Brain microvascular endothelial cell (primary cell): ENCODE data around the gene LGR4.

Source experiments
- DNase-seq: peaks from one replicate; pipeline ENCODE4 v3.0.0-alpha.2; 2020
- H3K27ac ChIP-seq: fragments of 250-450 bp; sonication (Bioruptor Pico); 2 replicates; pipeline ENCODE4 v1.5.1; 2020; ENCODE audit warnings: mild to moderate bottlenecking, moderate library complexity
- H3K27me3 ChIP-seq: fragments of 250-450 bp; sonication (Bioruptor Pico); replicated peaks from 2 replicates; pipeline ENCODE4 v1.5.1; 2020; ENCODE audit warnings: mild to moderate bottlenecking
- H3K36me3 ChIP-seq: fragments of 250-450 bp; sonication (Bioruptor Pico); replicated peaks from 2 replicates; pipeline ENCODE4 v1.5.1; 2020; ENCODE audit warnings: mild to moderate bottlenecking
- H3K4me3 ChIP-seq: 2 replicates; pipeline ENCODE4 v1.5.1; 2011; ENCODE audit warnings: low read depth, mild to moderate bottlenecking, control low read depth, low read length, moderate library complexity
- in situ Hi-C: cut with HindIII; loops from 2 replicates; pipeline ENCODE4 v1.10.0; 2017; ENCODE audit warnings: low sequenced_read_pairs, low pct_ligation_motif_present
- TF ChIP-seq, protein P1 (sequence below): IDR thresholded peaks from 2 replicates; pipeline ENCODE4 v1.5.1; 2011; ENCODE audit warnings: low read depth, mild to moderate bottlenecking, moderate library complexity, low read length, control low read depth, inconsistent platforms; ENCODE audit errors: missing control alignments

LGR4 gene

DNA sequence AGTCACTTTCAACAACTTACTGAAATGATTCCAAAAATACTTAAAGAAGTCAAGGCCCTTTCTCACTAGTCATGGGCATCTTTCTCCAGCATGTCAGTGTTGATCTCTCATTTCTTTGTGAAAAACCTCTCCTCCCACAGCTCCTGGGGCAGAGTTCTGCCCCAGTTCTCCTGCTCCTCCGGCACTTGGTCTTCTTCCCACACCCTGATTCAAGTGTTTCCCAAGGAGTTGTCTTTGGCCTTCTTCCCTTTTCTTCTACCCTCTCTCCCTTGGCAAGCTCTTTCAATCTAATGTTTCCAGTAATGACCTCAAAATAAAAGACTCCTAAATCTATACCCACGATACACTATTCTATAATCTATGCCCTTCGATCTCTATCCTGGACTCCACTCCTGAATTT is 67.5 kb downstream of the LGR4 start:
- no peak overlapping the region for H3K27ac ChIP-seq
- no peak overlapping the region for H3K4me3 ChIP-seq
- DNase-seq, result no peak
- no peaks in the 10 kb centered on the region for H3K27me3 ChIP-seq
- in situ Hi-C loops, result no loop called here
- H3K36me3 ChIP-seq, result no peaks in the 10 kb centered on the region
- TF ChIP-seq, protein P1, sequence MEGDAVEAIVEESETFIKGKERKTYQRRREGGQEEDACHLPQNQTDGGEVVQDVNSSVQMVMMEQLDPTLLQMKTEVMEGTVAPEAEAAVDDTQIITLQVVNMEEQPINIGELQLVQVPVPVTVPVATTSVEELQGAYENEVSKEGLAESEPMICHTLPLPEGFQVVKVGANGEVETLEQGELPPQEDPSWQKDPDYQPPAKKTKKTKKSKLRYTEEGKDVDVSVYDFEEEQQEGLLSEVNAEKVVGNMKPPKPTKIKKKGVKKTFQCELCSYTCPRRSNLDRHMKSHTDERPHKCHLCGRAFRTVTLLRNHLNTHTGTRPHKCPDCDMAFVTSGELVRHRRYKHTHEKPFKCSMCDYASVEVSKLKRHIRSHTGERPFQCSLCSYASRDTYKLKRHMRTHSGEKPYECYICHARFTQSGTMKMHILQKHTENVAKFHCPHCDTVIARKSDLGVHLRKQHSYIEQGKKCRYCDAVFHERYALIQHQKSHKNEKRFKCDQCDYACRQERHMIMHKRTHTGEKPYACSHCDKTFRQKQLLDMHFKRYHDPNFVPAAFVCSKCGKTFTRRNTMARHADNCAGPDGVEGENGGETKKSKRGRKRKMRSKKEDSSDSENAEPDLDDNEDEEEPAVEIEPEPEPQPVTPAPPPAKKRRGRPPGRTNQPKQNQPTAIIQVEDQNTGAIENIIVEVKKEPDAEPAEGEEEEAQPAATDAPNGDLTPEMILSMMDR, result no peak

DNA sequence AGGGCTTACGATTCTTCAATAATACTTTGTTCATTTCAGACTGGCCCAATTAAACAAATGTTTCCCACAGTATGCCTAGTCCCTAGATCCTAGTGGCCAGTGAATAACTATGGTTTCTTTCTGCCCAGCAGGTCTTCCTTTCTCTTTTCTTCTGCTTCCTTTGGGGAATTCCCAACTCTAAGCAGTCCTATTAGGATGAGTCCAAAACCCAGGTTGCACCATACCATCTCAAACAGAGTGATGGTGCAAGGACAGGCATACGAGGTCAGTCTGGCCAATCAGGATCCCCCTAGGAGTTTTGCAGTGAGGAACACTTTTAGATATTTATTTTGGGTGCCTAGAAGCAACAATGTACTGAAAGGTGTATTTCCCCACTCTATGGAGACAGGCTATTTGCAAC is 68.2 kb downstream of the LGR4 start:
- TF ChIP-seq, protein P1, result no peak
- no peak overlapping the region for H3K27ac ChIP-seq
- in situ Hi-C loops, result no loop called here
- no peak for DNase-seq
- no peaks in the 10 kb centered on the region for H3K27me3 ChIP-seq
- H3K4me3 ChIP-seq, result no peak overlapping the region
- no peaks in the 10 kb centered on the region for H3K36me3 ChIP-seq

GRCh38 chr11:27403195-27403594 is 69.4 kb downstream of the LGR4 start:
- no peaks in the 10 kb centered on the region for H3K27me3 ChIP-seq
- no peak overlapping the region for H3K4me3 ChIP-seq
- in situ Hi-C loops, result no loop called here
- TF ChIP-seq, protein P1, result no peak
- H3K27ac ChIP-seq, result no peak overlapping the region
- no peaks in the 10 kb centered on the region for H3K36me3 ChIP-seq
- no peak for DNase-seq

DNA sequence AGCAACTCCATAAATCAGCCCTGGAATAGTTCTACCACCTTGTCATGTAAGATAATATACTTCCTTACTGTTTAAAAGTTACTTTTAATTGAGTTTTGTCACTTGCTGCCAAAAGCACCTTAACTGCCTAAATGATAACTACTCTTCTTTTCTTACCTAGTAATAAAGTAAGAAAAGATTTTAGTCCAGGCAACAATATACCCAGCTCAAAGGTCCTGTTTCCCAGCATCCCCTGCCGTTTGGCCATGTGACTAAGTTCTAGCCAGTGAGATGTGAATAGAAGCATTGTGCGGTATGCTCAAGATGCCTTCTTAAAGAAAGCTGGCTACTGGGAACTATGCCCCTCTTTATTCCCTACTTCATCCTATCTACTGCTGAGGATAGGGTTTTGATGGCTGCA is 70.1 kb downstream of the LGR4 start:
- in situ Hi-C loops, result no loop called here
- H3K4me3 ChIP-seq, result no peak overlapping the region
- no peak overlapping the region for H3K27ac ChIP-seq
- TF ChIP-seq, protein P1, result no peak
- DNase-seq, result no peak
- no peaks in the 10 kb centered on the region for H3K27me3 ChIP-seq
- H3K36me3 ChIP-seq, result no peaks in the 10 kb centered on the region

GRCh38 chr11:27401833-27402316 is 70.7 kb downstream of the LGR4 start:
- Histone ChIP-seq H3K4me3 (no peak overlapping the region), H3K36me3 (no peaks in the 10 kb centered on the region), H3K27me3 (no peaks in the 10 kb centered on the region), H3K27ac (no peak overlapping the region)
- in situ Hi-C loops, result no loop called here
- TF ChIP-seq, protein P1, result no peak
- DNase-seq, result no peak

GRCh38 chr11:27401280-27401832 is 71.2 kb downstream of the LGR4 start:
- Histone ChIP-seq H3K27me3 (no peaks in the 10 kb centered on the region), H3K27ac (no peak overlapping the region), H3K36me3 (no peaks in the 10 kb centered on the region), H3K4me3 (no peak overlapping the region)
- in situ Hi-C loops, result no loop called here
- no peak for DNase-seq
- TF ChIP-seq, protein P1, result no peak
